Right renal pelvis (tissue), 4 donors: Measurements from ENCODE around the gene GALNT14. TPM values are rescaled to one million over a fixed set of nuclear protein-coding genes. Genes with fewer than 3 reads are reported as not detected.

Source experiments
- DNase-seq, 4 donors: peaks; one replicate each; pipeline ENCODE4 v3.0.0-alpha.2; 2013; ENCODE audit warnings: low read depth in 4 of 4, low spot score in 3 of 4, missing footprints in 1 of 4
- polyA plus RNA-seq, 4 donors: library from polyadenylated mRNA; unstranded; fragments of 120-200 nt; gene quantifications; one replicate each; pipeline ENCODE4 v1.2.1, GENCODE V29; 2013; ENCODE audit not compliant: insufficient read length in 4 of 4

The GALNT14 gene
- polyA plus RNA-seq, 4 donors: 36.7 to 48.1 (median 39.7) TPM

GRCh38 chr2:31088504-31089195 lies 49.6 kb downstream of the GALNT14 start:
- DNase-seq: no peak

GRCh38 chr2:31087491-31087890 lies 50.7 kb downstream of the GALNT14 start:
- DNase-seq: no peak

- no peak for DNase-seq
Measured at GRCh38 chr2:31086590-31086989, 51.6 kb downstream of the GALNT14 start.

GRCh38 chr2:31083234-31083993 lies 54.8 kb downstream of the GALNT14 start:
- peak in 1 of 4 donors; percentile 56 for DNase-seq

DNA sequence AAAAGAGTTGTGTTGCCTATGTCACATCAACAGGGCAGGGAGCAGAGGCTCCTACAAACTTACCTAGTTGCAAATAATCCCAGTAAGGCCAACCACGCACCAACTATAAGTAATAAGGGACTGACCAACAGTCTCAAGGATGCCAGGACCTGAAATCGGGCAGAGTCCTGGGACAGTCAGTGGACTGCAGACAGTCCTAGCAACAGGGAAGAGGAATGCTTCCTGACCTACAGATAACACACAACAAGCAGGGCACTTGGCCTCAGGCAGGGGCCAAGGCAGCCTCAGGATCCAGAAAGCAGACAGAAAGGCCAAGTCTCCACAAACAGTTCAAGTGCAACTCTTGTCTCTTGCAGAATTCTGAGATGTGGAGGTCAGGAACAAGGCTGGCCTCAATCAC lies 56.2 kb downstream of the GALNT14 start:
- no peak for DNase-seq

DNA sequence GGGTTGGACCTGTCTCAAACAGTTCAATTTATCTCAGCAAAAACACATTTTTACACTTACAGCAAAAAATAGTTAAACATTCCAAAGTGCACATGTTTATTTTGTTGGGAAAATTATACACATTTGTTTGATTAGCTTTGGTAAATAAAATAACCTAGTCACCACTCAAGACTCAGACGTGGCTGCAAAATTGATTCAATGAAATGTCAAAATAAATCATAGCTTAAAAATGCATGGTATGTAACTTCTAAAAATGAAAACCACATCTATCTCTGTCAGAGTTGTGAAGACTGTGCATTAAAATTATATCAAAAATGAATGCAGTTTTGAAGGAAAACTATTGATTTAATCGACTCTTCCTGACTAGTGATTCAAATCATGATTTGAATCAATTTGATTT lies 56.7 kb downstream of the GALNT14 start:
- no peak for DNase-seq

GRCh38 chr2:31080361-31080760 lies 57.9 kb downstream of the GALNT14 start:
- no peak for DNase-seq

DNA sequence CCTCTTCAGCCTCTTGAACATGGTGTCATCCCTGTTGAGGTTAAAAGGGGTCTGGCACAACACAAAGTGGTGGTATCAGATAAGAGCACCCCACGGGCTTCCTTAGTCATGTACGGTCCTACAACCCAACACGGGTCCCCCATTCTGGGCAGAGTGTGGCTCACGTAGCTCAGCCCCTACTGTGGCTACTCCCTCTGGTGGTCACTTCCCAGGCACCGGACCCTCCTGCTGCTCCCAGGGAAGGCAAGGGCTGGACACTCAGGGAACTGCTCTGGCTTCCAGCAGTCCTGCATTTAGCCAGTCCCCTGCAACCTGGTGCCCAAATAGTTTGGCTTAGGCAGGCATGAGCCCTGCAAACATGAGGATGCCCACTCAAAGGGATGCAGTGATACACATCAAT lies 58.6 kb downstream of the GALNT14 start:
- DNase-seq: no peak

- DNase-seq: no peak
Measured at GRCh38 chr2:31078579-31079105, 59.6 kb downstream of the GALNT14 start.

- no peak for DNase-seq
Measured at GRCh38 chr2:31078011-31078410, 60.2 kb downstream of the GALNT14 start.

DNA sequence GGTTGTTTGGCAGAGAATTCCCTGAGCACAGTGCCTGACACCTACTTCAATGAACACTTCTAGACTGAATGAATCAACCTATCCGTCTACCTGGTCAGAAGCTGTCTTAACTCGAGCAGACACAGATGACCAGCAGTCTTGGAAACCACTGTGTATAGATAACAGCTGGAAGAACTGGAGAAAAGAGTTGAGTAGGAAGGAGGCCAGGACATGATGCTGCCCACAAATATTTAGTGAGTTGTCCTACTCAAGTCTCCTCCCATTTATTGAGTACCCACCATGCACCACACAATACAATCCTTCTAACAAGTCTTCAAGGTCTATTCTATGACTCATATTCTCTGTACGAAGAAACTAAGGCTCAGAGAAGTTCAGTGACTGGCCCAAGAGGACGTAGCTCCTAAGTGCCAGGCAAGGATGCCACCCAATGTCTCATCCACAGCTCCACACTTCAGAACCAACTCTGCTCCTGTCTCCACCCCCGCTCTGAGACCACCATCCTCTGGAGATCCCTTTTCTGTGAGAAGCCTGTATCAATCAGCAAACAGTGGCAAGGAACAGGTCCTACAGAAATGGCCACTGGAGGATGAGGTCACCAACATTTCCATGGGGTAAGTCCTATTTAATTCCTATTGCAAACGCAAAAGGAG lies 62.2 kb downstream of the GALNT14 start:
- no peak for DNase-seq

GRCh38 chr2:31075431-31075830 lies 62.8 kb downstream of the GALNT14 start:
- DNase-seq: no peak

DNA sequence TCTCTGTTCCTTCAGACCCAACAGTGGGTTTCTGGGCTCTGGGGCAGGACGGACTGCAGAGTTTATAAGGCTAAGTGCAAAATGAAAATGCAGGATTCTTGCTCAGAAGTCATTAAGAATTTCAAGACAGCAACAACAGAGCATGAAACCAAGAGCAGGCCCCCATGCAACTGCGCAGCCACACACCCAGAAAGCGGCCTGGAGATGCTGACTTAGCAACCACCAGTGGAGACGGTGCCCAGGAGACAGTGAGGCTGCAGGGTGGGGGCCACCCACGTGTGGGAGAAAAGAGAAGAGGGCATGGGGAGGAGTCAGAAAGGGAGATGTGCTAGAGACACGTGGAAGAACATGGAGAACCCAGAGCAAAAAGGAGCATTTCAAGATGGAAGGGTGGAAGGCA lies 66.5 kb downstream of the GALNT14 start:
- DNase-seq: no peak

DNA sequence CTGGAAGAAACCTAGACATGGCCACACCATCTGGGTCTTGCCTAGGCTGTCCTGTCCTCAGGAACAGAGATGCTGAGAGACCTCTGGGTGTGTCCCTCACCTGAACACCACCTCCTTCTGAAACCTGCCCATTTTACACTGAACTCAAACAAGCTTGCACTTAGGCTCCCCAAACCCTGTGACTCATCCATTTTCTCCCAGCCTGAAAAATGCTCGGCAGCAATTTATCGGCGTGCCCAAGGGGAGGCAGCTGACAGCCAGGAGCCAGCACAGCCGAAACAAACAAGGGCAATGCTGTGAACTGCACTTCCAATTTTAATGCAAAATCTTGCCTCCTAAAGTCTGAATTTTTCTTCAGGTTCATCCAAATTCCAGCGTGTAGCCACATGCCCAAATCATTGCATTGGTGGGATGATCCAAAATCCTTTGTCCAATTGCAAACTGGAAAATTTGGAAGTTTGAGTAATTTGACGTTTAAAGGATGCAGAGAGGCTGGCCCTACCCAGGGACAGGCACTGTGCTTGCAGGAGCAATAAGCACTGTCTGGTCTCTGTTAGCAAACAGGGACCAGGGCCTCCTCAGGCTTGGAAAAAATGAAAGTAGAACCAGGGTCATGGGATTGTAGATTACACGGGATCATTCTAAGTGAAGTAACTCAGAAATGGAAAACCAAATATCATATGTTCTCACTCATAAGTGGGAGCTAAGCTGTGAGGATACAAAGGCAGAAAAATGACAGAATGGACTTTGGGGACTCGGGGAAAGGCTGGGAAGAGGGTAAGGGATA lies 67.7 kb downstream of the GALNT14 start:
- DNase-seq: no peak

DNA sequence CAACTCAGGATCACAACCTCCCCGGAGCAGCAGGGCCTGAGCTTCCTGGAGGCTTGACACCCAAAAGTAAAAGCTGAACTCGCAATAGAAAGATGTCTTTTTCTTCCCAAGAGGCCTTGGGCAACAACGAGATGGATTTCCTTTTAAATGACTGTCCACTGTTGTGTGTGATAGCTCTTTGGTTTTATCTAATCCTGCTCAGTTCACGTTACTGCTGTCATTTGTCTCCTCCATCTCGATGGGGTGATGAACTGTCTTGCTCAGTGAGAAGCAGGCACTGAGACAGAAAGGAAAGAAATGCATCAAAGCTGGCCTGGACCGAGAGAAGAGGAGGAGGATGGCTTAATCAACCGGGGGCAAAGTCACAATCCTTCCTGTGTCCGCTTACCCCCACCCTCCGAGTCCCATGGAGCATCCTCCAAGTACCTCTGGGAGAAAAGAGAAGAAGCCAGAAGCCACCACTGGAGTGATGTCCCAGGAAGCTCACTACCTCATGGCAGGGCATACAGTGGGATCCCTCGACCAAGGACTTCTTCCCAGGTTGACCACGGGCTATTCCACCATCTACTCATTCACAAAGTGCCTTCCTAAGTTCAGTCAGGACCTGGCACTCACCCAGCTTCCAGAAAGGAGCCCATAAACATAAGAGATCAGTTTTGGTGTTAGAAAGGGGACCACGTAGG lies 68.5 kb downstream of the GALNT14 start:
- no peak for DNase-seq

DNA sequence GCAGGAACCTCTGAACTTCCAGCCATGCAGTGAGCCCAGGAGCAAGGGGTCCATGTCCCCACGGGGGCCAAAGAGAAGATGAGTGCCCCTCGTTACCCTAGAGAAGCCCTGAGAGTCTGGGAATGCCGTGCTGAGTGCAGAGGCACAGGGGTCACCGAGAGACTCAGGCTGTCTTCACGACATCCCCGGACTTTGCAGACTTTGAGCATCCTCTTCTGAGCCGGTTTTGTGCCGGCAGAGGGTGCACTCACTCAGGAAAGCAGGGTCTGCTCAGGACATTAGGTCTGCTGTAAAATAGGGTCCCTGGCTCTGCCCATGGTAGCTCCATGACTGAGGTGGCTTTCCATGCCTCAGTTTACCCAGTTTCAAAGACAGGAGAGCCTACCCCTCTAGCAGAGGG lies 71.0 kb downstream of the GALNT14 start:
- no peak for DNase-seq

DNA sequence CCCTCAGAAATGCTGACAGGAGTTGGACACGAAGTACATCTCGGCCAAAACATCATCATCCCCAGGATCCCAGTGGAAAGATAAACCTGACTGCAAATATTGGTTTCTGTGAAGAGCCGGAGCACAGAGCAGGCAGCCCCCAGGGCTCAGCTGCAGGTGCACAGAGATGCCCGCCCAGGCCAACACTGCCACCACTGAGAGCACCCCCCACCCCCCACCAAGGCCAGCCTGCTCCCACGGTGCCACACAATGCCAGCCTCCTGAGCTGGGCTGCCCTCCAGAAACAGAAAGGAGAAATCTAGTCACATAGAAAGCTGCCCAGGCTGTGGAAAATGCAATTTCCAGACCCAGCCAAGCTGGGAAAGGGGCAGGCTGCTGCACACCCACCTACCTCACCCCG lies 71.7 kb downstream of the GALNT14 start:
- no peak for DNase-seq

- no peak for DNase-seq
Measured at GRCh38 chr2:31066086-31066485, 72.2 kb downstream of the GALNT14 start.

DNA sequence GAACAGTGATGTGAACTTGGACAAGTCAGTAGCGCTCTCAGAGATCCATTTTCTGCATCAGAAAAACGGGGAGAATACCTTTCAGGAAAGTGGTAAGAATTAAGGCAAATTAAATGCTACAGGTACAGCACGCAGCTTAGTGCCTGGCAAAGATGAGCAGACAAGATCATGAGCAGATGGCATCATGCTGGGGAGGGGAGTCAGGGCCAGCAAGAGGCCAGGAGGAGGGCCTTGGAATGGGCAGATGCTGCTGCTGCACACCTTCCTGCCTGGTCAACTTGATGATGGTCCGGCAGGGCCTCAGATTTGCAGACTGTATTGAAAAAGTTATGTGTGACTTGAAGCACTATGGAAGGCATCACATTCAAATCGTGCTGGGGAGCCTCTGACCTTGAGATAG lies 72.9 kb downstream of the GALNT14 start:
- no peak for DNase-seq

DNA sequence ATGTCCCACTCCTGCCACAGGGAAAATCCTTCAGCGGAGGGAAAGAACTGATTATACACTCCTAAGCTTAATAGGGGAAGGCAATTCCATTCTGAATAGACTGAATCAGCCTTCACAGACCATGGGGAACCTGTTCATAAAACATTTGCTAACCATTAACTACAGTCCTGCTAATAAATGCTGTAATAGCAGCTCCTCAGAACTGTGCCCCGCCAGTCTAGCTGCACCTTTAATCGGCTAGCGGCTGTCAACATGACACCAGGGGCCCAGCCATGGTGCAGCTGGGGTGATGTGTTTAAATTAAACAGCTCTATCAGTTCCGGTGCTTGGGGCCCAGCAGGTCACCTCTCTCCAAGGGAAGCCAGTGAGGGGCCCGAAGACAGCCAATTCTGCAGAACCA lies 77.8 kb downstream of the GALNT14 start:
- peak in 1 of 4 donors; percentile 40 for DNase-seq
